GM19239 (cell line): ENCODE data around the gene CLDN7.
"Not testable (repeated sequence)": the region's sequence is repeated elsewhere in the genome, so short reads cannot be mapped to it uniquely, and the experiment has no call there.

Experiments
- DNase-seq: peaks from one replicate; pipeline ENCODE4 v3.0.0; 2011; ENCODE audit warnings: low spot score; ENCODE audit not compliant: insufficient read length
- FAIRE-seq: peaks from 2 replicates; lab custom pipeline; 2011; peaks lifted over from hg19 to GRCh38; lab: Jason Lieb, UNC

The CLDN7 gene

GRCh38 chr17:7258731-7259554, 3.3 kb downstream of the CLDN7 start:
- FAIRE-seq: no peak
- no peak for DNase-seq

GRCh38 chr17:7256766-7257456, 5.4 kb downstream of the CLDN7 start:
- FAIRE-seq (no peak), DNase-seq (no peak)

GRCh38 chr17:7254511-7254910, 7.8 kb downstream of the CLDN7 start:
- no peak for FAIRE-seq
- DNase-seq: no peak

GRCh38 chr17:7253082-7253481, 9.2 kb downstream of the CLDN7 start:
- FAIRE-seq: no peak

GRCh38 chr17:7252176-7253043, 9.9 kb downstream of the CLDN7 start, which contains the start of gene ELP5:
ELP5 (plus strand) TSS chr17:7252215; CDS start chr17:7252551, 336 bp downstream.
- no peak for FAIRE-seq
- DNase-seq: peak; percentile 91

More at GRCh38 chr17:7253082-7253481, 9.2 kb downstream of the CLDN7 start:
- no peak for DNase-seq

- FAIRE-seq (peak; percentile 99), DNase-seq (peak; percentile 94)
These were observed 10.6 kb downstream of the CLDN7 start, which contains the start of gene CTDNEP1 for GRCh38 chr17:7251661-7252175. CTDNEP1 (minus strand) TSS chr17:7251734; CDS start chr17:7251296, 438 bp downstream.

GRCh38 chr17:7250695-7251627, 11.3 kb downstream of the CLDN7 start:
- FAIRE-seq (peak; percentile 76), DNase-seq (no peak)

GRCh38 chr17:7249830-7250229, 12.4 kb downstream of the CLDN7 start:
- FAIRE-seq (no peak), DNase-seq (no peak)

GRCh38 chr17:7249214-7249613, 13.1 kb downstream of the CLDN7 start:
- DNase-seq (no peak), FAIRE-seq (no peak)

- DNase-seq (no peak), FAIRE-seq (no peak)
These were observed 13.5 kb downstream of the CLDN7 start for GRCh38 chr17:7248796-7249195.

GRCh38 chr17:7246779-7247178, 15.5 kb downstream of the CLDN7 start:
- FAIRE-seq: no peak

GRCh38 chr17:7243838-7244237, 18.4 kb downstream of the CLDN7 start:
- not testable (repeated sequence) for DNase-seq, FAIRE-seq

More at GRCh38 chr17:7246779-7247178, 15.5 kb downstream of the CLDN7 start:
- DNase-seq: no peak

- FAIRE-seq (peak; percentile 54), DNase-seq (no peak)
These were observed 18.9 kb downstream of the CLDN7 start for GRCh38 chr17:7243453-7243729.

- FAIRE-seq (peak; percentile 95), DNase-seq (no peak)
These were observed 19.4 kb downstream of the CLDN7 start for GRCh38 chr17:7242717-7243452.

- FAIRE-seq (no peak), DNase-seq (no peak)
These were observed 20.2 kb downstream of the CLDN7 start, which contains the start of gene GABARAP for GRCh38 chr17:7241783-7242716. GABARAP (minus strand) TSS chr17:7242449; CDS start chr17:7242330, 119 bp downstream.

- peak; percentile 31 for FAIRE-seq
These were observed 21.1 kb downstream of the CLDN7 start for GRCh38 chr17:7241090-7241733.

GRCh38 chr17:7240375-7240774, 21.9 kb downstream of the CLDN7 start:
- FAIRE-seq: peak; percentile 81
- DNase-seq: no peak

More at GRCh38 chr17:7241090-7241733, 21.1 kb downstream of the CLDN7 start:
- no peak for DNase-seq
